Lung (tissue), 12 donors: Measurements from ENCODE around the gene MAP6. TPM values are rescaled to one million over a fixed set of nuclear protein-coding genes. Genes with fewer than 3 reads are reported as not detected.
"Not testable (repeated sequence)": the region's sequence is repeated elsewhere in the genome, so short reads cannot be mapped to it uniquely, and the experiment has no call there.

Experiments
- ATAC-seq: fragments of 200-7000 bp; cut with Tn5 transposase; one replicate; pipeline ENCODE4 v1.9.1; 2020; ENCODE audit warnings: moderate number of reproducible peaks; ENCODE audit not compliant: insufficient read depth, low FRiP score
- DNase-seq, 3 donors: peaks; one replicate each; pipeline ENCODE4 v3.0.0-alpha.2; 2013 to 2017
- H3K27ac ChIP-seq, 2 donors: one replicate each; pipeline ENCODE4 v1.5.1; 2013; ENCODE audit warnings: mild to moderate bottlenecking in 2 of 2, moderate library complexity in 2 of 2, control low read depth in 1 of 2, inconsistent platforms in 1 of 2, low read depth in 1 of 2, low read length in 1 of 2
- H3K27me3 ChIP-seq, 3 donors: one replicate each; pipeline ENCODE4 v1.5.1; 2013; ENCODE audit warnings: low read length in 2 of 3; ENCODE audit not compliant: control insufficient read depth in 3 of 3, insufficient read depth in 3 of 3
- H3K36me3 ChIP-seq, 4 donors: one replicate each; pipeline ENCODE4 v1.5.1; 2013; ENCODE audit warnings: low read length in 4 of 4, mild to moderate bottlenecking in 1 of 4, moderate library complexity in 1 of 4; ENCODE audit not compliant: control insufficient read depth in 4 of 4, insufficient read depth in 4 of 4
- H3K4me1 ChIP-seq, 5 donors: one replicate each; pipeline ENCODE4 v1.5.1; 2013; ENCODE audit warnings: low read length in 5 of 5, mild to moderate bottlenecking in 2 of 5, moderate library complexity in 1 of 5; ENCODE audit not compliant: control insufficient read depth in 5 of 5, insufficient read depth in 5 of 5
- H3K4me3 ChIP-seq: one replicate; pipeline ENCODE4 v1.5.1; 2013; ENCODE audit warnings: mild to moderate bottlenecking, control low read depth, moderate library complexity
- H3K9ac ChIP-seq, 2 donors: one replicate each; pipeline ENCODE4 v1.5.1; 2013; ENCODE audit warnings: low read length in 2 of 2, control low read depth in 1 of 2; ENCODE audit not compliant: insufficient read depth in 1 of 2
- H3K9me3 ChIP-seq, 4 donors: one replicate each; pipeline ENCODE4 v1.5.1; 2013; ENCODE audit warnings: low read length in 3 of 4, mild to moderate bottlenecking in 1 of 4, moderate library complexity in 1 of 4; ENCODE audit not compliant: control insufficient read depth in 4 of 4, insufficient read depth in 3 of 4
- CTCF ChIP-seq: IDR thresholded peaks from 2 replicates; pipeline ENCODE4 v1.5.1; 2012; ENCODE audit warnings: mild to moderate bottlenecking; ENCODE audit errors: control extremely low read depth, extremely low read depth
- whole genome bisulfite sequencing, 2 donors: extraction: QIAGEN DNeasy Blood & Tissue Kit; methylation state at CpG; one replicate each; pipeline ENCODE4 v1.1.7; 2013; 5-methylcytosine and 5-hydroxymethylcytosine counted together
- polyA plus RNA-seq, 2 donors: library from polyadenylated mRNA; stranded (reverse); fragments of 200-250 nt; gene quantifications; one replicate each; pipeline ENCODE4 v1.2.1, GENCODE V29; 2013
- total RNA-seq, 2 donors: library from RNA; depleted of rRNA in 1 of 2; stranded (reverse); fragments of >200 nt in 1 of 2; gene quantifications; one replicate each; pipeline ENCODE4 v1.2.1, GENCODE V29; 2014 to 2021
- donor health status: control.
- donor health status: control.
- donor health status: Bipolar disorder and iron deficiency.
- donor health status: healthy.
- donor health status: DM: yes; HTN: yes; CAD: no.

MAP6 gene
- total and polyA plus RNA-seq, 4 donors, result 5.8 to 17.8 (median 7.2) TPM

- WGBS, 2 donors, result 76 to 84% methylated on average over 3 of the region's 3 CpGs
- peaks cover 0 to 2% (median 0%) of the 10 kb centered on the region in 3 donors for H3K27me3 ChIP-seq
- TF ChIP-seq CTCF, result no peak
- no peaks in the 10 kb centered on the region for H3K4me1 ChIP-seq
- H3K4me3 ChIP-seq, result no peak overlapping the region
- no peaks in the 10 kb centered on the region for H3K9me3 ChIP-seq
- no peaks in the 10 kb centered on the region for H3K36me3 ChIP-seq
- no peak for DNase-seq
- H3K27ac ChIP-seq, result no peak overlapping the region
- no peak overlapping the region for H3K9ac ChIP-seq
- ATAC-seq, result no peak
Measured at GRCh38 chr11:75689863-75690609, 21.2 kb upstream of the MAP6 start.

- DNase-seq, H3K9me3 ChIP-seq, H3K4me1 ChIP-seq, H3K27ac ChIP-seq, H3K27me3 ChIP-seq, H3K9ac ChIP-seq, H3K36me3 ChIP-seq, H3K4me3 ChIP-seq, ATAC-seq: not testable (repeated sequence)
- WGBS, 2 donors, result 81 to 86% methylated on average over 1 of the region's 1 CpG
Measured at GRCh38 chr11:75683856-75684255, 15.0 kb upstream of the MAP6 start.

- no peak overlapping the region for H3K4me3 ChIP-seq
- peaks cover 0 to 2% (median 0%) of the 10 kb centered on the region in 4 donors for H3K9me3 ChIP-seq
- TF ChIP-seq CTCF, result no peak
- H3K36me3 ChIP-seq, result no peaks in the 10 kb centered on the region
- H3K27me3 ChIP-seq, result peaks cover 0 to 11% (median 0%) of the 10 kb centered on the region in 3 donors
- WGBS, 2 donors, result 86 to 88% methylated on average over 11 of the region's 11 CpGs
- DNase-seq (no peak), ATAC-seq (no peak)
- H3K27ac ChIP-seq, result no peak overlapping the region
- peaks cover 0 to 4% (median 0%) of the 10 kb centered on the region in 5 donors for H3K4me1 ChIP-seq
- H3K9ac ChIP-seq, result no peak overlapping the region
Measured at GRCh38 chr11:75679566-75679965, 10.7 kb upstream of the MAP6 start.

GRCh38 chr11:75678620-75679259 lies 9.9 kb upstream of the MAP6 start:
- H3K4me1 ChIP-seq, result peaks cover 0 to 4% (median 0%) of the 10 kb centered on the region in 5 donors
- H3K9ac ChIP-seq, result no peak overlapping the region
- no peak for TF ChIP-seq CTCF
- 77 to 81% methylated on average over 15 to 17 of the region's 17 CpGs for WGBS, 2 donors
- no peak overlapping the region for H3K27ac ChIP-seq
- H3K4me3 ChIP-seq, result no peak overlapping the region
- H3K27me3 ChIP-seq, result peaks cover 0 to 11% (median 0%) of the 10 kb centered on the region in 3 donors
- DNase-seq (no peak), ATAC-seq (no peak)
- H3K9me3 ChIP-seq, result peaks cover 0 to 4% (median 0%) of the 10 kb centered on the region in 4 donors
- H3K36me3 ChIP-seq, result no peaks in the 10 kb centered on the region
